Loucy (cell line): ENCODE results near the gene DOLPP1.

Experiments used
- H2AFZ ChIP-seq: fragments of 200-600 bp; sonication (generic); 2 replicates; pipeline ENCODE4 v1.6.0; 2016; ENCODE audit warnings: antibody characterized with exemption, mild to moderate bottlenecking, low read length, moderate library complexity
- H3F3A ChIP-seq: fragments of 200-600 bp; 2 replicates; pipeline ENCODE4 v1.6.0; 2016; ENCODE audit warnings: antibody characterized with exemption, low read depth, mild to moderate bottlenecking
- H3K27me3 ChIP-seq: fragments of 200-600 bp; sonication (generic); 2 replicates; pipeline ENCODE4 v1.6.1; 2014; ENCODE audit warnings: low read length, mild to moderate bottlenecking; ENCODE audit not compliant: insufficient read depth, poor library complexity, severe bottlenecking
- H3K36me3 ChIP-seq: fragments of 200-600 bp; sonication (generic); 2 replicates; pipeline ENCODE4 v1.6.1; 2016; ENCODE audit warnings: low read length; ENCODE audit not compliant: insufficient read depth
- H3K4me1 ChIP-seq: fragments of 200-600 bp; sonication (generic); 2 replicates; pipeline ENCODE4 v1.5.1; 2014; ENCODE audit warnings: low read length, mild to moderate bottlenecking; ENCODE audit not compliant: insufficient read depth, poor library complexity, severe bottlenecking
- H3K4me2 ChIP-seq: fragments of 200-600 bp; sonication (generic); 2 replicates; pipeline ENCODE4 v1.6.0; 2014; ENCODE audit warnings: antibody characterized with exemption, low read length, low read depth, mild to moderate bottlenecking; ENCODE audit not compliant: poor library complexity, severe bottlenecking
- H3K4me3 ChIP-seq: fragments of 200-600 bp; sonication (generic); 2 replicates; pipeline ENCODE4 v1.5.1; 2014; ENCODE audit warnings: low read length, mild to moderate bottlenecking, mixed read lengths; ENCODE audit not compliant: poor library complexity, severe bottlenecking
- H3K79me2 ChIP-seq: fragments of 200-600 bp; sonication (generic); 2 replicates; pipeline ENCODE4 v1.6.1; 2014; ENCODE audit warnings: low read length; ENCODE audit not compliant: insufficient read depth
- H3K9ac ChIP-seq: fragments of 200-600 bp; sonication (generic); 2 replicates; pipeline ENCODE4 v1.6.0; 2014; ENCODE audit warnings: mild to moderate bottlenecking, low read depth, low read length, moderate library complexity; ENCODE audit not compliant: poor library complexity, severe bottlenecking
- H3K9me2 ChIP-seq: fragments of 200-600 bp; sonication (generic); replicated peaks from 2 replicates; pipeline ENCODE4 v1.6.1; 2016; ENCODE audit warnings: low read depth, low read length, mixed read lengths
- H3K9me3 ChIP-seq: fragments of 200-600 bp; sonication (generic); 2 replicates; pipeline ENCODE4 v1.6.1; 2014; ENCODE audit warnings: mild to moderate bottlenecking, antibody characterized with exemption, low read length, low read depth; ENCODE audit not compliant: insufficient read depth
- H4K20me1 ChIP-seq: fragments of 200-600 bp; sonication (generic); 2 replicates; pipeline ENCODE4 v1.6.0; 2014; ENCODE audit warnings: antibody characterized with exemption, low read length, mild to moderate bottlenecking; ENCODE audit not compliant: insufficient read depth, poor library complexity, severe bottlenecking
- EZH2phosphoT487 ChIP-seq: fragments of 200-600 bp; IDR thresholded peaks from 2 replicates; pipeline ENCODE4 v1.6.1; 2018; ENCODE audit warnings: antibody characterized with exemption, mild to moderate bottlenecking, moderate library complexity, borderline replicate concordance
- TF ChIP-seq, protein P1 (sequence below): fragments of 200-600 bp; sonication (generic); conservative IDR thresholded peaks from 2 replicates; pipeline ENCODE4 v1.5.1; 2014; ENCODE audit warnings: mild to moderate bottlenecking, antibody characterized with exemption, low read length

The DOLPP1 gene, protein sequence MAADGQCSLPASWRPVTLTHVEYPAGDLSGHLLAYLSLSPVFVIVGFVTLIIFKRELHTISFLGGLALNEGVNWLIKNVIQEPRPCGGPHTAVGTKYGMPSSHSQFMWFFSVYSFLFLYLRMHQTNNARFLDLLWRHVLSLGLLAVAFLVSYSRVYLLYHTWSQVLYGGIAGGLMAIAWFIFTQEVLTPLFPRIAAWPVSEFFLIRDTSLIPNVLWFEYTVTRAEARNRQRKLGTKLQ

DNA sequence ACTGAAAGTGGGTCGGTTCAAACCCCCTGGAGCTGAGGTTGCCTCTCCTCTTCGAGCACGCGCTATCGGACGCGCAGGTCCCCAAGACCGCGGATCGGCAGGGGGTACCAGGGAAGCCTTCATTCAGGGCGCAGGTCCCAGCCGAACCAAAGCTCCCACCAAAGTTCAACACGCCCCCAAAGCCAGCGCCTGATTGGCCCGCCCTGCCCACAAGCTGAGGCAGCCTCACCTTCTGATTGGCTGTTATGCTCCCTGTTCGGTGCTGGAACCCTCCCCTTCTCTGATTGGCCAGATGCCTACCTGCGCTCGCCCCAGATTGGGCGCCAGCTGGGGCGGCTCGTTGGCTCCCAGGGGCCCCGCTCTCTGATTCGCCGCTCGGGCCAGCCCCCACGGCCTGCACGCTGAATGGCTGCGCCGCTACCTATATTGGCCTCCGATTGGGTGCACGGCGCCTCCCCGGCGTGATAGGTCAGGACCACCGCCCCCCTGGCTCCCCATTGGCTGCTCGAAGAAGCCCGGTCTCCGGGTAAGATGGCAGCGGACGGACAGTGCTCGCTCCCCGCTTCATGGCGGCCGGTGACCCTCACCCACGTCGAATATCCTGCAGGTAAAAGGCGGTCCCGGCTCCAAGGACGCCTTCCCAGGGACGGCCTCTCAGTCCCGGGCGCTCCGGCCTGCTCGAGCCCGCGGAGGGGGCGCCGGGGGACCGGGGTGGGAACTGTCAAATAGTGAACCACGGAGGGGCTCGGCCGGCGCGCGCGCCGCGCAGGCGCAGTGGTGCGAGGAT, at the start of gene DOLPP1:
Gene DOLPP1 (plus strand): TSS at position 511 of the 787 bp plus-strand sequence. CDS start 21 bp downstream, at position 532.
- Histone ChIP-seq H2AFZ (peak within 1 kb of the TSS; percentile 90; the same call in 1 of the 2 replicates), H3K4me2 (peak within 1 kb of the TSS; percentile 96), H3K79me2 (peaks cover 35% of the 10 kb centered on the region), H3K4me1 (peaks cover 10% of the 10 kb centered on the region), H3K27me3 (no peaks in the 10 kb centered on the region), H3K36me3 (peaks cover 6% of the 10 kb centered on the region; the same call in 1 of the 2 replicates), H3K9me3 (no peaks in the 10 kb centered on the region), H4K20me1 (peaks cover 9% of the 10 kb centered on the region), H3F3A (no peaks in the 10 kb centered on the region), H3K4me3 (peak within 1 kb of the TSS; percentile 86), H3K9ac (peak within 1 kb of the TSS; percentile 84), H3K9me2 (no peaks in the 10 kb centered on the region)
- TF ChIP-seq, protein P1, sequence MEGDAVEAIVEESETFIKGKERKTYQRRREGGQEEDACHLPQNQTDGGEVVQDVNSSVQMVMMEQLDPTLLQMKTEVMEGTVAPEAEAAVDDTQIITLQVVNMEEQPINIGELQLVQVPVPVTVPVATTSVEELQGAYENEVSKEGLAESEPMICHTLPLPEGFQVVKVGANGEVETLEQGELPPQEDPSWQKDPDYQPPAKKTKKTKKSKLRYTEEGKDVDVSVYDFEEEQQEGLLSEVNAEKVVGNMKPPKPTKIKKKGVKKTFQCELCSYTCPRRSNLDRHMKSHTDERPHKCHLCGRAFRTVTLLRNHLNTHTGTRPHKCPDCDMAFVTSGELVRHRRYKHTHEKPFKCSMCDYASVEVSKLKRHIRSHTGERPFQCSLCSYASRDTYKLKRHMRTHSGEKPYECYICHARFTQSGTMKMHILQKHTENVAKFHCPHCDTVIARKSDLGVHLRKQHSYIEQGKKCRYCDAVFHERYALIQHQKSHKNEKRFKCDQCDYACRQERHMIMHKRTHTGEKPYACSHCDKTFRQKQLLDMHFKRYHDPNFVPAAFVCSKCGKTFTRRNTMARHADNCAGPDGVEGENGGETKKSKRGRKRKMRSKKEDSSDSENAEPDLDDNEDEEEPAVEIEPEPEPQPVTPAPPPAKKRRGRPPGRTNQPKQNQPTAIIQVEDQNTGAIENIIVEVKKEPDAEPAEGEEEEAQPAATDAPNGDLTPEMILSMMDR, result no peak

DNA sequence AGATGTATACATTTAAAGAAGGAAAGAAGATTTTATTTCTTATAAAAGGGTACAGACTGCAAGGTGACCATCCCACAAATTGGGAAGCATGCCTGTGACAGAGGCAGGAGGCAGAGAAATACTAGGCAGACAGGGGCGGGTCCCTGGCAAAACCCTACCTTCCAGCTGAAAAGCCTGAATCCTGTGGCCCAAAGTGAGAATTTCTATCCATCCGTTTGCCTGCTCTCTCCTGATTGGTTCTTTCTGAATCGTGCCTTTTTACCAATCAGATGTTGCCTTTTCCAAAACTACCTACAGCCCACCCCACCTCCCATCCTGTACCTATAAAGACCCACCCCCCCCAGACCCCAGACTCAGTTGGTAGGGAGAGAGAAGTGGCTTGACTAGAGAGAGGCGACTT, 49.4 kb upstream of the DOLPP1 start:
- H4K20me1 ChIP-seq, result peaks cover 6% of the 10 kb centered on the region
- no peak overlapping the region for H3K4me3 ChIP-seq
- no peaks in the 10 kb centered on the region for H3K9me3 ChIP-seq
- H3K9ac ChIP-seq, result no peak overlapping the region
- H3K27me3 ChIP-seq, result no peaks in the 10 kb centered on the region
- H3K4me2 ChIP-seq, result no peak overlapping the region
- no peaks in the 10 kb centered on the region for H3F3A ChIP-seq
- H3K79me2 ChIP-seq, result peaks cover 12% of the 10 kb centered on the region
- H3K4me1 ChIP-seq, result peaks cover 6% of the 10 kb centered on the region
- no peak overlapping the region for H2AFZ ChIP-seq
- H3K36me3 ChIP-seq, result no peaks in the 10 kb centered on the region
- H3K9me2 ChIP-seq, result no peaks in the 10 kb centered on the region
- no peak for TF ChIP-seq EZH2phosphoT487
- TF ChIP-seq, protein P1, result no peak

DNA sequence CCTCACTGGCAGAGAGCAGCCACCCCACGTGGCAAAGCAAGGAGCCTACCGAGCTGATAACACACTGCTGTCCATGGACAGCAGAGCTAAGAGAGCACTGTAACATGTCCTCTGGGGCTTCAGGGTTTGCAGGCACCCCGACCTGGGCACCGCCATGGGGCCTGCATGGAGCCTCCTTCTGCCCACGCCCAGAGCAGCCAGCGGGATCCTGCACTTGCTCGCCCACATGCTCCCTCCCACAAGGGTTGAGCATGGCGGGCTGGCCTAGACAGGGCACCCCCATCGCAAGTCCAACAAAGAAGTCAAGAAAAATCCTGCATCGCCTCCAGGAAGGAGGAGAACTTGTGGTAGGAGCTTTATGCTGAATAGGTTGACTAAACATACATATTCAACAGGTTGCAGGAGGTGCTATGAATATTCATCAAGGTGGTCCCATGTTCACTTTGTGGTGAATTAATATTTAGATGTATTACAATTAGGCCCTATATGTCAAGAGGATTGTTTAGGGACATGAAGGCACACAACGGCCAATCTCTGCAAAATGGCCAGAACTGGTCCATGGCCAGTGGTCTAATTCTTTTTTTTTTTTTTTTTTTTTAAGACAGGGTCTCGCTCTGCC, 48.3 kb upstream of the DOLPP1 start:
- H2AFZ ChIP-seq, result no peak overlapping the region
- H3F3A ChIP-seq, result no peaks in the 10 kb centered on the region
- no peaks in the 10 kb centered on the region for H3K9me2 ChIP-seq
- H3K9ac ChIP-seq, result no peak overlapping the region
- no peaks in the 10 kb centered on the region for H3K36me3 ChIP-seq
- no peaks in the 10 kb centered on the region for H3K9me3 ChIP-seq
- no peaks in the 10 kb centered on the region for H4K20me1 ChIP-seq
- TF ChIP-seq, protein P1, result no peak
- TF ChIP-seq EZH2phosphoT487, result no peak
- no peak overlapping the region for H3K4me3 ChIP-seq
- H3K79me2 ChIP-seq, result peaks cover 11% of the 10 kb centered on the region
- H3K4me1 ChIP-seq, result no peaks in the 10 kb centered on the region
- no peak overlapping the region for H3K4me2 ChIP-seq
- H3K27me3 ChIP-seq, result no peaks in the 10 kb centered on the region
